HG02943 (cell line): ENCODE data around the gene SMIM10.
"Not testable (repeated sequence)": the region's sequence is repeated elsewhere in the genome, so short reads cannot be mapped to it uniquely, and the experiment has no call there.

Source experiments
- ATAC-seq: cut with Tn5 transposase; IDR thresholded peaks from one replicate; pipeline ENCODE4 v1.9.1; 2021; ENCODE audit warnings: mild to moderate bottlenecking, low read depth, moderate library complexity; ENCODE audit not compliant: unreplicated experiment

Gene SMIM10

GRCh38 chrX:134990801-134991481 is at the start of gene SMIM10:
Gene SMIM10, plus strand, starts transcription at chrX:134990991. Its CDS starts 105 bp downstream, at chrX:134991096.
- ATAC-seq: no peak

- not testable (repeated sequence) for ATAC-seq
Measured at GRCh38 chrX:134946364-134946763, 44.4 kb upstream of the SMIM10 start.

- ATAC-seq: no peak
Measured at GRCh38 chrX:134948333-134949241, 42.2 kb upstream of the SMIM10 start.

GRCh38 chrX:134949271-134949670 is 41.5 kb upstream of the SMIM10 start:
- ATAC-seq: no peak

- ATAC-seq: no peak
Measured at GRCh38 chrX:134957836-134958235, 33.0 kb upstream of the SMIM10 start.

GRCh38 chrX:134960366-134960765 is 30.4 kb upstream of the SMIM10 start:
- not testable (repeated sequence) for ATAC-seq

- no peak for ATAC-seq
Measured at GRCh38 chrX:134963041-134963440, 27.8 kb upstream of the SMIM10 start.

- ATAC-seq: no peak
Measured at GRCh38 chrX:134969726-134970125, 21.1 kb upstream of the SMIM10 start.

GRCh38 chrX:134971926-134972325 is 18.9 kb upstream of the SMIM10 start:
- no peak for ATAC-seq

GRCh38 chrX:134975516-134975915 is 15.3 kb upstream of the SMIM10 start:
- ATAC-seq: no peak

GRCh38 chrX:134981910-134982309 is 8.9 kb upstream of the SMIM10 start:
- no peak for ATAC-seq

GRCh38 chrX:134982748-134983147 is 8.0 kb upstream of the SMIM10 start:
- ATAC-seq: no peak

- no peak for ATAC-seq
Measured at GRCh38 chrX:134985479-134985878, 5.3 kb upstream of the SMIM10 start.

- no peak for ATAC-seq
Measured at GRCh38 chrX:134990475-134990800, 353 bp upstream of the SMIM10 start.

- no peak for ATAC-seq
Measured at GRCh38 chrX:134997646-134998045, 6.9 kb downstream of the SMIM10 start.

- no peak for ATAC-seq
Measured at GRCh38 chrX:134998246-134998645, 7.5 kb downstream of the SMIM10 start.

GRCh38 chrX:134999469-134999868 is 8.7 kb downstream of the SMIM10 start:
- no peak for ATAC-seq

- ATAC-seq: no peak
Measured at GRCh38 chrX:135000516-135000915, 9.7 kb downstream of the SMIM10 start.

GRCh38 chrX:135003876-135004623 is 13.3 kb downstream of the SMIM10 start:
- ATAC-seq: peak; percentile 94

- no peak for ATAC-seq
Measured at GRCh38 chrX:135006187-135006586, 15.4 kb downstream of the SMIM10 start.

GRCh38 chrX:135009057-135009610 is 18.3 kb downstream of the SMIM10 start:
- no peak for ATAC-seq
